GM18498 (cell line): ENCODE data around the gene NFIA.

Experiments used
- ATAC-seq: cut with Tn5 transposase; IDR thresholded peaks from one replicate; pipeline ENCODE4 v1.9.1; 2021; ENCODE audit warnings: mild to moderate bottlenecking, moderate library complexity; ENCODE audit not compliant: unreplicated experiment

The NFIA gene

DNA sequence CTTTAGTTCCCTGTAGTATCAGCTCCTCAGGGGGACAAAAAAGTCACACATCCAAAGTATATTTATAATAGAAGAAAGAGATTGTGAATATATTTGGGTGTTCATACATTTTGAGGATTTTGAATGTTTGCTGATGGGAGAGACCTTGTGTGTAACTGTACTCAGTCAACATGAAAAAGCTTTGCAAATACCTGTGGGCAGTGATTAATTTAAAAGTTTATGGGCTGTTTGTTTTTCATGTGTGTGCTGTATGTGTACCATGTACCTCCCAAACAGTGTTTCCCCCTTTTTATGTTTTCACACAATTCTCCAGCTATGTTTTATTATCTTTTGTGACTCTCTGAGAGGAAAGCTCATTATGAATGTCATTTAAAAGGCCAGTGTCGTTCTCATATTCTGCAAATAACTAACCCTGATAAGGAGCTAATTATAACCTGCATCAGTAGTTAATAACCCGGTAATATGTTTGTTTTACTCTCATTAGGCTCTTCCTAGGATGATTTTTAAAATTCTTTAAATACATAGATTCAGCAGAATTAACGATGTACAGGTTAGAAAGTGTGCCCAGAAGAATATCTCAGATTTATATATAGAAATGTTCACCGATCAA is 271.5 kb downstream of the NFIA start:
- ATAC-seq: no peak

DNA sequence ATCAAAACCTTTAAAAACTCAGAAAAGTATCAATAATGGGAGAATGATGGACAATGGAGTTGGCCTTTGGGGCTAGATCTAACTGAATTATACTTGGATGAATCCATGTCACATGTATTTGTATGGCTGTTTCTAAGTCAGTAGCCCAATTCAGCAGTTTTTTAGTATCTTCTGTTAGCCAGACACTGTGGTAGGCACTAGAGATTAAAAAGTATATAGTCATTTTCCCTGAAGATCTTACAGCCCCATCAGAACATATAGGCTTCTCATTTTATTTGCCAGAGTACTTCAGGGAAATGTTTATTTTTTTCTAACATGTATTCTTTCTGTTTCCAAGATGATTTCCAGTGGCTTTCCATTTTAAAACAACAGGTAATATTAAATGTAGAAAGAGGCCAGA is 273.7 kb downstream of the NFIA start:
- ATAC-seq: no peak

DNA sequence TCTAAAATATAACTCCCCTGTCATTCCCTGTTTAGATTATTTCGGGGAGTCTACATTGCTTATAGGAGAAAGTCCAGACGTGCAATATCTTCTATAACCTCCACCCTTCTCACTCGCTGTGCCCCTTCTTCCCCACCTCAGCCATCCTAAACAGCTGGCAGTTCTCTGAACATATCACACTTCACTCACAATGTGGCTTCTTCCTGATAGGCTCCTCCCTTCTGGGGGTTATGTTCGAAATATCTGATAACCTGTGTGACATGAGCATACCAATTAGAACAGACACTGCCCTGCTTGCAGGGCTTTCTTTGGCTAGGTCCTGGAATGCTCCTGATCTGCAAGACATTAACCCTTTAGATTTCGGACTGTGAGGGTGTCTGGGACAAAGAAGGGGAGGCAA is 274.6 kb downstream of the NFIA start:
- ATAC-seq: no peak

DNA sequence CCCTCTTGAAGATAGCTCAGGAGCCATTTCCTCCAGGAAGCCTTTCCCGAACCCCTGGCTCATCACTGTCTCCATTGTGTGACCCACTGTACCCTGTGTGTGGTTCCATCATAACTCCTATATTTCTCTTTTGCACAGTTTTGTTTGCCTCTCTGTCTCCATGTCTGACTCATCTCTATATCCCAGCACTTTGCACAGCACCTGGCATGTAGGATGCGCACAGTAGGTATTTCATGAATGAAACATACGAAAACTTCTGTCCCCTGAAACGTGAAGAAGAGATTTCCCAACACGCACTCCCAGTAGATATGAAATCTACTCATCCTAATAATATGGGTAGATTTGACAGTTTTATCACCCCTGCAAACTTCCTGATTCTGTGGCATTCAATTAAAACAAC is 275.2 kb downstream of the NFIA start:
- ATAC-seq: no peak

DNA sequence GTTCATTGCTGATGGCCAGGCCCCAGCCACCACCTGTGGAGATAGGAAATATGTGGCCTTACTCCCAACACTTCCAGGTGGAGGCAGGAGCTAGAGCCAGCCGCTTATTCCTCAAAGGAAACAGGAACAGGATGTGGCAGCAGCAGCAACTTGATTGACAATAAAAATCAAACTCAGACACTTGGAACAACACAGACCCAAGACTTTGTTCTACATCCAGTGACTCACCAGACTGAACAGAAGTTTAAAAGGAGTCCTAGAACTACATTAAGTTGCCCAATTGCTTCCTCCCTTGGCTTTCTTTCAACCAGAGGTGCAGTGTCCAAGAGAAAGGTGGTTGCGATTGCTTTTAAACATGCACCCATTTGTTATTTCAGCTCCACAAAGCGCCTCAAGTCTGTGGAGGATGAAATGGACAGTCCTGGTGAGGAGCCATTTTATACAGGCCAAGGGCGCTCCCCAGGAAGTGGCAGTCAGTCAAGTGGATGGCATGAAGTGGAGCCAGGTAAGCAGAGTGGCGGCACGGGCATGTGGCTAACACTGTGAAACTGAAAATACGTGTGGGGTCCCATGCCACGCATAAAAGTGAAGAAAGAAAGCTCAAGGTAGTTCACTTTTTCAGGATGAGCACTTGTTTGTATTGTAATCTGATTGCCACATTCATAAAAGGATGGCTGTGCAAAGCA is 276.6 kb downstream of the NFIA start:
- ATAC-seq: no peak

DNA sequence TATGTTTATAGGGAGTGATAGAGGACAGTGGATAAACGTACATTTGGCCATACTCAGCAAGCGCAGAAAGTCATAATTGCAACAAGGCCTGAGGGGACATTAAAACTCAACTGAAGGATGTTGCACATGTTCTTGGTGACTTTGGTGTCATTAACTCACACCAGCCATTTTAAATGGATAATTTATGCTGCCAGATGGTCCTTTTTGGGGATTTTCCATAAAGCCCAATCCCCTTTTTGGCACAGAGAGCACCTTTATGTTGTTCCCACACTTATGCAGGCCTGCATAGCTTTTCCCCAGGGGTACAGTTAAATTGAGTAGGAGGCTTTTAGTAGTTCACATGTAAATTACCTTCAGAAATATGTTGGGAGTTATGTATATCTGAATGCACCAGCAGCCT is 279.6 kb downstream of the NFIA start:
- no peak for ATAC-seq

DNA sequence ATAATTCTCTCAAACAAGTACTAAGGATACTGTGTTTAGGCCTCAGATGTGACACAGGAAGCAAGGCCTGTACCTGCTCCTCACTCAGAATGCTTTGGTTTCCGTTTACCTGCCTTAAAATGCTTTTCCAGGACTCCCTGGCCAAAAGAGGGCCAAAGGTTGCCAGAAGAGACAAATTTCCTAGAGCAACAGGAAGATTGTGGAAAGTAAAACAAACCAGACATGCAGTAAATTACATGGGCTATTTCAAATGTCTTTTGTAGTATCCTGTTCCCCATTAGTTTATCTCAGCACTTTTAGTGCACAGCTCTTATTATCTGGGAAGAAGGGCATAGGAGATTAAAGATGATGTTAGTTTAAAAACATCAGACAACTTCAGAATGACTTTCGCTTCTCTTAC is 280.0 kb downstream of the NFIA start:
- no peak for ATAC-seq

DNA sequence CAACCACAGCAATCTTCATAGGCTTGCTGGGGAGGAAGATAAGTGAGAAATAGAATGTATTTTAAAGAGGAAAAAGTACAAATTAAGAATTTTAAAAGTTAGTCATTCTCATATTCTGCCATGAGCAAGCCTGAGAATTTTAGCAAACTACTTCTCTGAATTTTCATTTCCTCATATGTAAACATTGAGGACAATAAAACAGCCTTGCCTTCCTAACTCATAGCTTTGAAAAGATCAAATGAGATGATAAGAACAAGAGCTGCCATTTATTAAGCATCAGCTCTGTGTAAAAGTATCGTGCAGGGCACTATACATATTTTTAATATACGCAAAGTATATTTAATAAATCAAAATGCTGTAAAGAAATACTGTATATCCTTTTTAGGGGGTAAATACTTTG is 286.0 kb downstream of the NFIA start:
- ATAC-seq: no peak

DNA sequence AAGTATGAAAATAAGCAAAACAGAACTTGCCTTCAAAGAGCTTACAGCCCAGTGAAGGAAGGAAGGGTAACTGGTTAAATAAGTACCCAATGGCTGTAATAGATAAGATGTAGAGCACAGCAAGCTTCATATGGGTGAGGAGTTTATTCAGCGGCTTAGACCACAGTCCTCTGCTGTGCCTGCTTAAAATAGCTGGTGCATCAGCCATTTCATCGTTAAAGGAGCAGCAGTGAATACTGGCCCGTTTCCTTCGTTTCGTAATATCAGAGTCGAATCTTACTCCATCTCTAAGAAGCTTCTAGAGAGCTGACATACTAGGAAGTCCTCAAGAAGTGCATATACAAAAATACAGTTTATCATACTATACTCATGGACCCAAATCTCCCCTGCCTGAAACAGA is 286.5 kb downstream of the NFIA start:
- no peak for ATAC-seq

DNA sequence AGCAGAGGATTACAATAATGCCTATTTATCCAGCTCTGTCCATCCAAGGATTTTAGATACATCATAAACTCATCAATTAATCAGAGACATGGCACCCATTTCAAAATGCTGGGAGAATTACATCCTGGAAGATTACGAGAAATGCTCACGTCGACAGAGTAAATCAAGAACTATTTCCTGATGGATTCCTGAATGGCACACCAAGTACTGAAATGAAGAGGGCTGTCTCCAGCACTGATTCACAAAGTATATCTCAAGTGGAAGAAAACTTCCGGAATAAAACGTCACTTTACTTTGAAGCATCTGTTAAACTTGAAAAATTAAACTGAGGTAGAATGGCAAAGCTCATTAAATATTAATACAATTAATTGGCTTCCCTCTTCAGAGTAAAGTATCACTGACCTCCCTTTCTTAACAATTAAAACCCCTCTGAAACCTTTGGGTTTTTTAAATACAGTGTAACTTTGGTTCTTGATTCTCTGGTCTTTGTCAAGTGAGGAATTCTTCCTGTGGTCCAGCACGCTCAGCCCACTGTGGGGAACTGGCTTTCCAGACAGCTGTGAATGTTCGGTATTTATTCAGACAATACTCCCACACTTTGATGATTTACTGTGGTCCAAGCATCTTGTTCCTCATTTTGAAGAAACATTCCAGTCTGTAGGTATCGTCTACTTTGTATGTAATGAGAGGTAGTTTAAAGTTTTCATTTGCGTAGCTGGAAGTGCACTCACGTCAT is 288.0 kb downstream of the NFIA start:
- ATAC-seq: no peak

DNA sequence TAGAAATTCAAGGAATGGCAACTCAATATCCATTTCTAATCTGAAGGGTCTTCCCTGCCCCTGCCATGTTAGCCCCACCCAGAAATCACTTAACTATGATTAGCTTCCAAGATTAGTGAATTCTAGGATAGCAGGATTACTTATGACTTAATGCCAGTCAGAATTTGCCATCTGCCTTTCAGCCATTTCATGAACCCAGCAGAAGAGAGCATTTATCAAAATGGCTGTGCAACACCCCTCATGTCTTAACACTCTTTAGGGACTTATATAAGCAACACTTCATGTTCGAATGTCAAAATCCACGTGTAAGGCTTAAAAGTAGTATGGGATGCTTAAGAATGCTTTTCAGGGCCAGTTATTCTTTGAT is 288.5 kb downstream of the NFIA start:
- no peak for ATAC-seq

DNA sequence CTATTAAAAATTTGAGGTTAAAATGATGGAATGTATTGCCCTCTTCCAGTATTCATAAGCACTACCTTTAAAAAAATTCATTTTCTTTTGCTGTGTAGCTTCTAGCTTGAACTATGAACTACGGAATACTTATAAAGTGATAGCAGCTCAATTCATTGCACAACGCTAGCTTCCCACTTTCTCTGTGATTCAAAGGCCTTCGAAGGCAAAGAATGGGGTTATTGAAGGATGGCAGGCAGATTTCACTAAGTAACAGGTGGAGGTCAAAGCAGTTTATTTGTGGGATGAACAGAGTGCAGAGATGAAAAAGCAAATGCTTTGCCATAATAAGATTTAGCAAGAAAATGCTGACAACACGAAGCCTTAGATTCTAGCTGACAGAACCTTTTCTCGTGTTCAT is 290.6 kb downstream of the NFIA start:
- ATAC-seq: no peak

DNA sequence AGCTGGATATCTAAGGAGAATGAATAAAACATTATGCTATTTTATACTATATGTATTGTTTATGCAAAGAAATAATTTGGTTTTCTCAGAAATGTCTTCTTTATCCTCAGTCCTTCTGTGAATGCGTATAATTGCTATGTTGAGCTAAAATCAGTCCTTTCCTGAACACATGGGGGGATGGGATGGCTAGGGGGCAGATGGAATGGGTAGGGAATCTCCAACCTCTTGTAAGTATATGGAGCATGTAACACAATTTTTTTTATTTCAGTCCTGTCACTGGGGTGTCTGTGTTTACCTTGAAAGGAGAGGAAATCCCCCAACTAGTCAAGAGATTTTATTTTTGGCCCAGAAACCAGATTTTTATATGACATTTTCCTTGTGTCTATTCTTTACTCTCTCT is 291.8 kb downstream of the NFIA start:
- no peak for ATAC-seq

DNA sequence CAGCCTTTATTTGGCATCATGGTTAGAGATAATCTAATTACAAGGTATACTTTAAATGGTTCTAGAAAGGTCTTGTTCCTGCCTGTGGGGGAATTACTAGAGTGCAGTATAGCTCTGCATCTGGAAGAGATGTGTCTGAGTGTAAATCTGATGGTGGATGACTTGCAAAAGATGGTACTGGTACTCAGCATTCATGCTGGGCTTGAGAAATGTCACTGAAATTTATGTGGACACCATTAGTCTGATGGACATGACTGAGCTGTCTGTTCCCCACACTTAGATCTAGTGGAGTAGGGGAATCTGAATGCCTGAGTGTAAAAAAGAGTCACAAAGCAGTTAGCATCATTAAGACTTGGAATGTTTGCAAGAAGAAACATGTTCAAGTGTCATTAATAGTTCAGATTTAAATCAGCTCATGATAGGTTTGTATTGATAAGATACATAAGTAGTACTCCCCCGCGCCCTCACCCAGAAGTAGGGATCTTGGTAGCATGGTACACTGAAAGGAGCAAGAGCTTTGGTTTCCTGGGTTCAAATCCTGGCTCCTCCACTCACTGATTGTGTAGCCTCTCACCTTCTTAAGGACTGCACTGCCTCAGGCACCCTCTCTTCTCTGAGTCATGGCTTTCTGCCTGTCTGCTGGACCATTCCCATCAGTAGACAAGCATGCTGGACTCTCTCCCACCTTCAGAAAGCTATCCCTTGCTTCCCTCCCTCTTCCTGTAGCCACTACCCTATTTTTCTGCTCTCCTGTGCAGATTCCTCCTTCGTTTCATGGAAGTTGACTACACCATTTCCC is 292.9 kb downstream of the NFIA start:
- no peak for ATAC-seq

DNA sequence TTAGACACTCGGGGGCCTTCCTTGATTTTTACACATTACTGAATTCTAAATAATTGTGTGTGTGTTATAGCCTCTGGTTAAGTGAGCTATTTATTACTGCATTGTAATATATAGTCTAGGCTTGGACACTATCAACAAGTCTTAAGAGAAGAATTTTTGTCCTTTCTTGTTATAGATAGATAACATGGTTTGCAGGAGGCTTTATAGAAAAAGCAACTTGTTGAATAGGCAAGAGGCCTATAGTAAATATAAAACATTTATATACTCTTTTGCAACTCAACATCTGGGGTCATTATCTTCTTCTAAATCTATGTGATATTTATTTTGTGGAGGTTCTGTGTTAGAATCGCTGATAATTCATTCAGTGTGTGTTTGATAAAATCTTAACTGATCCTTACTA is 293.8 kb downstream of the NFIA start:
- ATAC-seq: no peak

DNA sequence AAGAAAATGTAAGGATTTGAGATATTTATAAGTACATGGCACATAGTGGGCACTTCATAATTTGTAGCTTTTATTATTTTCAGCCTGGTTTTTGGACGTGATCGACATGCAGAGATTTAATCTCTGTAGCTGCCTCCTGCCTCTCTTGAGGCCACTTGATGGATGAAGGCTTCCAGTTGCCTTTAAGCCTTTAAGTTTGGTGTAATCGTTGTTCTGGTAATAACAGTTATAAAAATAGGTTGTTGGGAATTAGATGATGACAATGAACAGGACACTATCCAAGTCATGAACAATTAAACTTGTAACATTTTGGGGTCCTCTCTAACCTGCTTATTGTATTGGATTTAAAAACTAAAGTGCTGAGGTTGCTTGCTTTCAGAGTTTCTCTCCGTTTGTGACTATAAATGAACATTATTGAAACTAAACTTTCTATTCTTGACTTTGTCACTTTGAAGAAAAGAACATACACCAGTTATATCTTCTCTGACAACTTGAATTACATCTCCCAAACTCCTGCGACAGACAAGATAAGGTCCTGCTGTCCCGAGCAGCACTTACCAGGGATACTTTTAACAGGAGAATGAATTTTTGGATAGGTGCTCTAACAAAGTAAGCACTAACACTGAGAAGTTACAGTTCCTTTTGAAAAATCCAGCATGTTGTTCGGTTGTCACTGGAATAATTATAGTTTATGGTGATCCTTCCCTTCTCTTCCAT is 295.0 kb downstream of the NFIA start:
- ATAC-seq: no peak

DNA sequence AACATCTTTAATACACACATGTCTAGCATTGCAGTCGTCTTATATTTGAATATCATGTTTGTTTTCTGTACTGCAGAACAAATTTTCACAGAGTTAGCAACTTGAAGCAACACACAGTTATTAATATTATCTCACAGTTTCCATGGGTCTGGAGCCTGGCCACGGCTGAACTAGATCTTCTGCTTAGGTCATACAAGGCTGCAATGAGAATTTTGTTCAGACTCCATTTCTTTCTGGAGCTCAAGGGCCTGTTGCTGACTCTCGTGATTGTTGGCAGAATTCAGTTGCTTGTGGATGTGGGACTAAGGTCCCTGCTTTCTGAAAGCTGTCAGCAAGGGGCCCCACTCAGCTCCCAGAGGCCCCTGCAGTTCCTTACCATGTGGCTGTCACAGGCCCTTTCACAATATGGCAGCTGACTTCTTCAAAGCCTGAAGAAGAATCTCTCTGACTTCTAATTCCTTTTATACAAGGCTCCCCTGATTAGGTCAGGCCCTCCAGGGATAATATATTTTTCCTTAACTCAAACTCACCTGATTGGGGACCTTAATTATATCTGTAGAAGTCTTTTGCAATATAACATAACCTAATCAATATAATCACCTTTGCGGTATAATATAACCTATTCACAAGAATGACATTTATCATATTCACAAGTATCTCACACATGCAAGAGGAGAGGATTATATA is 296.3 kb downstream of the NFIA start:
- ATAC-seq: no peak

DNA sequence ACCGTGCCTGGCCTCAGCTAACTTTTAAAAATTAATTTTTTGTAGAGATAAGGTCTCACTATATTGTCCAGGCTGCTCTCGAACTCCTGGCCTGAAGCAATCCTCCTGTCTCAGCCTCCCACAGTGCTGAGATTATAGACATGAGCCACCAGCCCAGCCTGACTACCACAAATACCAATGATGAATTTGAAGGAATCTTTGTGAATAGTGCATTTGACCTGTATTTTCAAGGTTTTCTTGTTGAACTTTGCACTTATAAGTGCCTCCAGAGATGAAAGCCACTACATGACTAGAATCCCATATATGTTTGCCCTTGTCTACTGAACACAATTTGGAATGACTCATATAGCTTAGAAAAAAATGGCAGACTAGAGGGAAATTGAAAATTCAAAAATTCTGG is 297.3 kb downstream of the NFIA start:
- ATAC-seq: no peak

DNA sequence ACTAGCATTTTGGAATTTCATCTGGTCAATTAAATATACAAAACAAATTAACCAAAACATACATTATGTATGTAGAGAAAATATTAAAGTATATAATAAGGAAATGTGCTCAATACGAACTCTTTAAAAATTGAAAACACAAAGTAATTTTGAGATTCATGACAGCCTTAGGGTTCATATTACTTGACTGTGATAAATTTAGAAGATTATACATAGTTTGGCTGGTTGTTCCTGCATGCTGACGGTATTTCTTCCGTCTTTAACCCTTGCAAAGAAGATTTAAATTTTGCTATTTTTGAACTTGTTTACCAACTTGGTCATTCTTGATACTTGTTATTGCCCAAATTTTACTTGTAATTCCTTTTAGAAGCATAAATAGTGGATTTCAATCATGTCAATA is 298.2 kb downstream of the NFIA start:
- no peak for ATAC-seq

DNA sequence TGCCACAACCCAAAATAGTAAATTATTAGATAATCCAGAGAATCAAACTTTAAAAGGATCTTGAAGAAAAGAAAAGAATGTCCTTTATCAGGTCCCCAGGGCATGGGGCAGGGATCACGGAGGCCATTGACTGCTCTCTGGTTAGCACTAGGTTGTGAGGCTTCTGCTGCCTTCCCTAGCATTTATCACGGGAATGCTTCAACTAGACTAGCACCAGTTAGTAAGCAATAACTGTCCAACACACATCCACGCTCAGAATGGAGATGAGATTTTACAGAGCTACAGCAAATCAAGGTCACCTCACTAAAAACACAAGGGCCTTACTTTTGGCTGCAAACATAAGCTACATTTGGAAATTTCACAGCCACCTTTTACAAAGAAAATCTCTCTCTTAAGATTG is 304.0 kb downstream of the NFIA start:
- no peak for ATAC-seq
